Coronary artery (tissue), 2 donors: ENCODE measurements around the gene AP5S1.

Experiments used
- DNase-seq: peaks from one replicate; pipeline ENCODE4 v3.0.0-alpha.2; 2017; ENCODE audit warnings: low spot score
- H3K27ac ChIP-seq, 2 donors: fragments of 200-600 bp; sonication (generic); one replicate each; pipeline ENCODE4 v1.5.1; 2016 to 2019
- H3K4me3 ChIP-seq: fragments of 200-600 bp; sonication (generic); 2 replicates; pipeline ENCODE4 v1.5.1; 2016; ENCODE audit warnings: mild to moderate bottlenecking, moderate library complexity
- TF ChIP-seq, protein P1 (sequence below): fragments of 200-600 bp; sonication (generic); IDR thresholded peaks from one replicate; pipeline ENCODE4 v1.5.1; 2019; ENCODE audit warnings: antibody characterized with exemption

AP5S1 gene, protein sequence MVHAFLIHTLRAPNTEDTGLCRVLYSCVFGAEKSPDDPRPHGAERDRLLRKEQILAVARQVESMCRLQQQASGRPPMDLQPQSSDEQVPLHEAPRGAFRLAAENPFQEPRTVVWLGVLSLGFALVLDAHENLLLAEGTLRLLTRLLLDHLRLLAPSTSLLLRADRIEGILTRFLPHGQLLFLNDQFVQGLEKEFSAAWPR

DNA sequence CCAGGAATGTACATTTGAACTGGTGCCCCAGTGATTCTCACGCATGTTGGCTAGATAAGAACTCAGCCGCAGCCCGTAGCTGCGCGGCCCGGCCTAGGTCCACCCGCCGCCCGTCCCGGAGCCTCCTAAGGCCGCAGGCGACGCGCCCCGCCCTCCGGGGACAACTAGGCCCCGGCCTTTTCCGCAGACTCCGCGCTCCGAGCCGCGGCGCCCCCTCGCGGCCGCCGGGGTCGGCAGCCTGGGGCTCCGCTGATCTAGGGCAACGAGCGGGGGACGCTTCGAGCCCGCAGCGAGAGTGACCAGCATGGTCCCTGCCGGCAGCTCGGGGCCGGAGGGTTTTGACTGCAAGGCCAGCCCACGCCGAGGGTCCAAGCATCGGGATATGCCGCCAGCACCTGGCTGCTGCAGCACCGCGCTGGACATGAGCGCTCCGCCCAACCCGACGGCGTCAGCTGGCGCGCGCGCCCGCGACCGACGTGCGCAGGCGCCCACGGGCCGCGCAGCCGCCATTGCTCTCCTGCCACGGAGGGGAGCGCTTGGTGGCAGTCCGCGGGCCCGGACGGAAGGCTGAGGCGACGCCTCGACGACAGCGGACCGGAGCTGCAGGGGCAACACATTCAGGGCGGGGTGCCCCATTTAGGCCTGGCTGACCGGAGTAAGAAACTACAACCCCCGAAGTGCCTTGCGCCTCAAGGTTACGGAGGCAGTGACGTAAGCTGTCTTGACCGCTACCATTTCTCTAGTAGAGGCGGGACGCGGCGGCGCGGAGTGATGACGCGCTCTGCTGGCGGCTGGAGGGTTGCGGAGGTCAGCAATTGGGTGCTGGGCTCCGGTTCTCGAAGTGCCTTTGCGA, at the start of gene AP5S1:
Gene AP5S1, plus strand, starts transcription at position 500 of the 853 bp plus-strand sequence. CDS start 1,571 bp downstream, outside the sequence.
- peak within 1 kb of the TSS; percentile 87 for H3K4me3 ChIP-seq
- peak; percentile 97 for DNase-seq
- TF ChIP-seq, protein P1, sequence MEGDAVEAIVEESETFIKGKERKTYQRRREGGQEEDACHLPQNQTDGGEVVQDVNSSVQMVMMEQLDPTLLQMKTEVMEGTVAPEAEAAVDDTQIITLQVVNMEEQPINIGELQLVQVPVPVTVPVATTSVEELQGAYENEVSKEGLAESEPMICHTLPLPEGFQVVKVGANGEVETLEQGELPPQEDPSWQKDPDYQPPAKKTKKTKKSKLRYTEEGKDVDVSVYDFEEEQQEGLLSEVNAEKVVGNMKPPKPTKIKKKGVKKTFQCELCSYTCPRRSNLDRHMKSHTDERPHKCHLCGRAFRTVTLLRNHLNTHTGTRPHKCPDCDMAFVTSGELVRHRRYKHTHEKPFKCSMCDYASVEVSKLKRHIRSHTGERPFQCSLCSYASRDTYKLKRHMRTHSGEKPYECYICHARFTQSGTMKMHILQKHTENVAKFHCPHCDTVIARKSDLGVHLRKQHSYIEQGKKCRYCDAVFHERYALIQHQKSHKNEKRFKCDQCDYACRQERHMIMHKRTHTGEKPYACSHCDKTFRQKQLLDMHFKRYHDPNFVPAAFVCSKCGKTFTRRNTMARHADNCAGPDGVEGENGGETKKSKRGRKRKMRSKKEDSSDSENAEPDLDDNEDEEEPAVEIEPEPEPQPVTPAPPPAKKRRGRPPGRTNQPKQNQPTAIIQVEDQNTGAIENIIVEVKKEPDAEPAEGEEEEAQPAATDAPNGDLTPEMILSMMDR = peak; percentile 100
- peak within 1 kb of the TSS; percentile 95 to 98 for H3K27ac ChIP-seq

DNA sequence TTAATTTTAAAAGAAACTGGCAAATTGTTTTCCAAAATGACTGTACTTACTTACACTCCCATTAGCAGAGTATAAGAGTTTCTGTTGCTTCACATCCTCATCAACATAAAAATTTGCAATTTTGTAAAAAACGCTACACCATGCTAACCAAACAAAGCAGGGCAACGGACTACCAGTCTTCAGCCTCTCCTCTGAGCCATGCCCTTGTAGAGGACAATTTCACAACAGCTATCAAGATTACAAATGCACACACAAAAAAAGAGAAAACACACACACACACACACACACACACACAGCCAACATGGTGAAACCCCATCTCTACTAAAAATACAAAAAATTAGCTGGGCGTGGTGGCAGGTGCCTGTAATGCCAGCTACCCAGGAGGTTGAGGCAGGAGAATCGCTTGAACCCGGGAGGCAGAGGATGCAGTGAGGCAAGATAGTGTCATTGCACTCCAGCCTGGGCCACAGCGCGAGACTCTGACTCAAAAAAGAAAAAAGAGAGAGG, 48.7 kb upstream of the AP5S1 start:
- no peak for DNase-seq

DNA sequence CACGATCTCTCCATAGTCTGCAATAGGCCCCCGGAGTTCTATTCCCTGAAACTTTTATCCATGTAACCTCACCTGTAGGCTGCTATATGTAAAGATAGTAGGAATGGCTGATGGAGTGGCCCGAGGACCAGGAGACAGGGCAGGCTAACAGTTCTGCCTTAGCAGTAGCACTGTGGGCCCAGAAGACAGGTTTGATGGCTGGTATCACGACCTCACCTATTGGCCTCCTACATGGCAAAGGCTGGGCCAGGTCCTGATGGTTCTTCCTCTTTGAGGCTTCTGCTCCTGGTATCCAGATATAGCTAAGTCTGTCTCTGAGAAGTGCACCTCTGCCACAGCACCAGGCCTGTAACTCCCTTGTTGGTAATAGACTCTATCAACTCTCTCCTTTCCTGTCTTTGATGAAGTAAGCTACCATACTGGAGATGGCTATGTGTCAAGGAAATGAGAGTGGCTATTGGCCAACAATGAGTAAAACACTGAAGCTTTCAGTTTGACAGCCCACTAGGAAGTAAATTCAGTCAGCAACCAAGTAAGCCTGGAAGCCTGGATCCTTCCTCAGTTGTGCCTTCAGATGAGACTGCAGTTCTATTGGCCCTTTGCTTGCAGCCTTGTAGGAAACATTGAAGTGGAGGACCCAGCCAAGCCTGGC, 44.8 kb upstream of the AP5S1 start:
- Histone ChIP-seq H3K4me3 (no peak overlapping the region), H3K27ac (no peak overlapping the region)
- TF ChIP-seq, protein P1 = no peak
- no peak for DNase-seq

More for the DNA sequence above, 48.7 kb upstream of the AP5S1 start:
- no peak overlapping the region for H3K4me3 ChIP-seq
- TF ChIP-seq, protein P1 = no peak
- no peak overlapping the region for H3K27ac ChIP-seq

DNA sequence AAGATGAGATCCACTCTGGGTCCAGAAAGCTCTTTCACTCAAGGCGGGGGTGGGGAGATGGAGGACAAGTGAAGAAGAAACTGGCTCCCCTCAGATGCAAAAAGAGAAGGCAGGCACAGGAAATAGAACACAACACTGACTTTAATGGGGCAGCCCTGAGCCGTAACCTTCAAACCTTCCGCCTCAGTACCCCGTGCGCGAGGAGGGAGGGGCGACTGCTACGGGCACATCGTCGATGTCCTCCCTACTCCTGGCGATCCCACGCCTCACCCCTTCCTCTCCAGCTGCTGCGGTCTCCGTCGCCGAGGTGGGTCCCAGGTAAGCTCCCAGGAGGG, 43.0 kb upstream of the AP5S1 start:
- H3K4me3 ChIP-seq = peak overlapping the region; percentile 78
- H3K27ac ChIP-seq = peak overlapping the region in 1 of 2 donors; percentile 23
- no peak for DNase-seq
- TF ChIP-seq, protein P1 = no peak

DNA sequence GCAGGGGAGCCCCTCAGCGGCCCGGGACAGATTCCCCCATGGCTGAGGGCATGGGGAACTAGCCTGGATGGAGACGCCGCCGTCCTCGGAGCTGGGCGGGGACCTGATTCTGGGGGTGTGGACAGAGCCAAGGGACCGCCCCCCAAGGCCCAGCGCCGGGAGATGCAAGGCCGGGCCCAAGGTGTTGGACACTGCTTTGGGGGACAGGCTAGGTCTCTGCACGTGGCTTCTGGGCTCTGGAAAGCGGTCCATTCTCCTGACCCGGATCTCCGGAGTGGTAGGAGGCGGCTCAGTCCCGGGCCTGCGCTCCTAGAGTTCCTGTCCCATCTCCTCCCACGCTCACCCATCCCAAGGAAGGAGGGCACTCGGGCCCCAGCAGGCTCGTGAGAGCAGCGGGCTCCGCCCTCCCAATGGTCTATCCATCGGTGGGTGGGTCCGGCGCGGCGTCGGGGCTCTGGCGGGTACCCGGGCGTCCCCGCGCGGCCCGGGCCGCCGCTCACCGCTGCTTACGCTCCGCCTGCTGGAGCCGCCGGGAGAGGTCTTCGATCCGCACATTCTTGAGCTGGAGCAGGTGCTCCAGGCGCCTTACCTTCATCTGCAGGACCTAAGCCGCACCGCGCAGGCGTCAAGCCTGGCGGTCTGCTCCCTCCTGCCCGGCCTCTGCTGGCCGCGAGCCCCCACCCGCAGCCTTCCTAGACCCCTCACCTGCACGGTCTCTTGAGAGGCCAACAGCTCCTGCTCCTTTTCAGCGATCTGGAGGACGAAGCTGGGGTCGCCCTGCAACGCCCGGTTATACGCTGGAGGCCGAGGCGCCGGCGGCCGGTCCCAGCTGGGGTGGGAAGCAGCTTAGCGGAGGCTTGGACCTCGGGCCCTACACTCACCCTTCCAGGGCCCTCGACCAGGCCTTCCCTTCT, 42.4 kb upstream of the AP5S1 start:
- no peak for DNase-seq
- peak overlapping the region; percentile 78 for H3K4me3 ChIP-seq
- TF ChIP-seq, protein P1 = no peak
- peak overlapping the region in 1 of 2 donors; percentile 23 for H3K27ac ChIP-seq

DNA sequence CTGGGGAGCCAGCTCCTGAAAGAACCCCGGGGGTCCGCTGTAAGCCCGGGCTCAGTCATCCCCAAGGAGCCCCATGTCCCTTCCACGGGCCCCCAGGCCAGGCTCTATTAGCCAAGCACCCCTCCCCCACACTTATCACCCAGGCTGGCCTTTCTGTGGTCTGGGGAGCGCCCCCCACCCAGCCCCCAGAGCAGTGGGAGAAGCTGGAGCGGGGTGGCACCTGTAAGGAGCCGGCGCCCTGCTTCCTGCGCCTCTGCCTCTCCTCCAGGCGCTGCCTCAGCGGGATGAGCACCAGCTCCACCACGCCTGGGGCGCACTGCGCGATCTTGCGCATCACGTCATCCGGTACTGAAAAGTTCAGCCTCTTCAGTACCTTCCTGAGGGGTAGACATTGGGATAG, 41.4 kb upstream of the AP5S1 start:
- DNase-seq = no peak
- no peak overlapping the region for H3K4me3 ChIP-seq
- TF ChIP-seq, protein P1 = no peak
- H3K27ac ChIP-seq = no peak overlapping the region
